ENCODE results near the gene SYTL5. TPM values are rescaled to one million over a fixed set of nuclear protein-coding genes. Genes with fewer than 3 reads are reported as not detected.

Gene SYTL5
- total RNA-seq, 1 donor from 2014 or later: 8.4 TPM

- H3K27me3 Mint-ChIP-seq (ENCODE audit: low read depth, unreplicated experiment): no peaks in the 10 kb centered on the region
- DNase-seq (ENCODE audit: low read depth) (no peak), FAIRE-seq (no peak)
- no peak overlapping the region for H3K27ac ChIP-seq (ENCODE audit: low read depth, low read length)
- H3K4me3 Mint-ChIP-seq (ENCODE audit: unreplicated experiment): no peak overlapping the region
- H3K9me3 ChIP-seq (ENCODE audit: insufficient read depth, low read depth, low read length): no peaks in the 10 kb centered on the region
- H3K9ac ChIP-seq (ENCODE audit: low read length): no peak overlapping the region
- no peaks in the 10 kb centered on the region for H3K36me3 Mint-ChIP-seq (ENCODE audit: low read depth, unreplicated experiment)
- no peak overlapping the region for H3K4me3 ChIP-seq (ENCODE audit: insufficient read depth, low read depth, low read length)
- no peaks in the 10 kb centered on the region for H3K27me3 ChIP-seq (ENCODE audit: insufficient read depth, low read length)
- no peak overlapping the region for H3K4me2 ChIP-seq (ENCODE audit: low read length)
- no peak for TF ChIP-seq EZH2 (IDR thresholded peaks at IDR 0.05; ENCODE audit: insufficient read depth, low read length)
- TF ChIP-seq, protein P1, sequence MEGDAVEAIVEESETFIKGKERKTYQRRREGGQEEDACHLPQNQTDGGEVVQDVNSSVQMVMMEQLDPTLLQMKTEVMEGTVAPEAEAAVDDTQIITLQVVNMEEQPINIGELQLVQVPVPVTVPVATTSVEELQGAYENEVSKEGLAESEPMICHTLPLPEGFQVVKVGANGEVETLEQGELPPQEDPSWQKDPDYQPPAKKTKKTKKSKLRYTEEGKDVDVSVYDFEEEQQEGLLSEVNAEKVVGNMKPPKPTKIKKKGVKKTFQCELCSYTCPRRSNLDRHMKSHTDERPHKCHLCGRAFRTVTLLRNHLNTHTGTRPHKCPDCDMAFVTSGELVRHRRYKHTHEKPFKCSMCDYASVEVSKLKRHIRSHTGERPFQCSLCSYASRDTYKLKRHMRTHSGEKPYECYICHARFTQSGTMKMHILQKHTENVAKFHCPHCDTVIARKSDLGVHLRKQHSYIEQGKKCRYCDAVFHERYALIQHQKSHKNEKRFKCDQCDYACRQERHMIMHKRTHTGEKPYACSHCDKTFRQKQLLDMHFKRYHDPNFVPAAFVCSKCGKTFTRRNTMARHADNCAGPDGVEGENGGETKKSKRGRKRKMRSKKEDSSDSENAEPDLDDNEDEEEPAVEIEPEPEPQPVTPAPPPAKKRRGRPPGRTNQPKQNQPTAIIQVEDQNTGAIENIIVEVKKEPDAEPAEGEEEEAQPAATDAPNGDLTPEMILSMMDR (IDR thresholded peaks at IDR 0.05; ENCODE audit: insufficient read depth, low read depth, low read length): no peak
- H3K4me1 ChIP-seq (ENCODE audit: insufficient read depth, low read length): peaks cover 12% of the 10 kb centered on the region
- peaks cover 22% of the 10 kb centered on the region for H3K4me1 Mint-ChIP-seq (ENCODE audit: low read depth, unreplicated experiment)
- H3K27ac Mint-ChIP-seq (ENCODE audit: unreplicated experiment): peak overlapping the region; percentile 58
- no peak overlapping the region for H2AFZ ChIP-seq (ENCODE audit: low read depth, low read length)
- no peaks in the 10 kb centered on the region for H4K20me1 ChIP-seq (ENCODE audit: insufficient read depth, low read length)
- H3K79me2 ChIP-seq (ENCODE audit: insufficient read depth, low read length): no peaks in the 10 kb centered on the region
- H3K9me3 Mint-ChIP-seq (ENCODE audit: unreplicated experiment): no peaks in the 10 kb centered on the region
- no peaks in the 10 kb centered on the region for H3K36me3 ChIP-seq (ENCODE audit: insufficient read depth, low read length)
Measured at GRCh38 chrX:38050806-38051205, 44.5 kb downstream of the SYTL5 start.

DNA sequence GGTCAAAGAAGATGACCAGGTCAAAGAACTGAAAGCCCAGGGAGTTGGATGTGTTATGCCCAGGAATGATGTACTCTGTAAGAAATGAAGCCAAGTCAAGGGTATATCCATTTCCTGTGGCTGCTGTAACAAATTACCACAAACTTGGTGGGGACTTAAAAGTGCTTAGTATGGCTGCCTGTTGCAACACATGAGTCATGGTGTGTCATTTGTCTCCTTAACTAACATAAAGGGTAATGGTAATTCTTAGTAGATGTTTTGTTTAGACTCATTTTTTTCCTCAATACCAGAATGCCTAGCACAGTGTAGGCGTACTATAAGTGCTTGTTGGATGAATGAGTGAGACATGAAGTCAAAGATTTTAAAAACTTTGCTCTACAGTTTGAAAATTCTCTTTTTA lies 45.7 kb downstream of the SYTL5 start:
- Histone ChIP-seq H3K4me1 (ENCODE audit: insufficient read depth, low read length) (peaks cover 12% of the 10 kb centered on the region), H3K9me3 (ENCODE audit: insufficient read depth, low read depth, low read length) (no peaks in the 10 kb centered on the region), H3K9ac (ENCODE audit: low read length) (peak overlapping the region; percentile 21), H3K79me2 (ENCODE audit: insufficient read depth, low read length) (no peaks in the 10 kb centered on the region), H3K27me3 (ENCODE audit: insufficient read depth, low read length) (no peaks in the 10 kb centered on the region), H4K20me1 (ENCODE audit: insufficient read depth, low read length) (no peaks in the 10 kb centered on the region), H3K36me3 (ENCODE audit: insufficient read depth, low read length) (no peaks in the 10 kb centered on the region), H2AFZ (ENCODE audit: low read depth, low read length) (no peak overlapping the region), H3K27ac (ENCODE audit: low read depth, low read length) (peak overlapping the region; percentile 53), H3K4me3 (ENCODE audit: insufficient read depth, low read depth, low read length) (no peak overlapping the region), H3K4me2 (ENCODE audit: low read length) (peak overlapping the region; percentile 33)
- FAIRE-seq (peak; percentile 96), DNase-seq (ENCODE audit: low read depth) (peak; percentile 96)
- TF ChIP-seq, protein P1 (IDR thresholded peaks at IDR 0.05; ENCODE audit: insufficient read depth, low read depth, low read length): no peak
- TF ChIP-seq EZH2 (IDR thresholded peaks at IDR 0.05; ENCODE audit: insufficient read depth, low read length): no peak
- no peaks in the 10 kb centered on the region for H3K36me3 Mint-ChIP-seq (ENCODE audit: low read depth, unreplicated experiment)
- peaks cover 22% of the 10 kb centered on the region for H3K4me1 Mint-ChIP-seq (ENCODE audit: low read depth, unreplicated experiment)
- H3K9me3 Mint-ChIP-seq (ENCODE audit: unreplicated experiment): no peaks in the 10 kb centered on the region
- no peak overlapping the region for H3K4me3 Mint-ChIP-seq (ENCODE audit: unreplicated experiment)
- H3K27me3 Mint-ChIP-seq (ENCODE audit: low read depth, unreplicated experiment): no peaks in the 10 kb centered on the region
- peak overlapping the region; percentile 92 for H3K27ac Mint-ChIP-seq (ENCODE audit: unreplicated experiment)

DNA sequence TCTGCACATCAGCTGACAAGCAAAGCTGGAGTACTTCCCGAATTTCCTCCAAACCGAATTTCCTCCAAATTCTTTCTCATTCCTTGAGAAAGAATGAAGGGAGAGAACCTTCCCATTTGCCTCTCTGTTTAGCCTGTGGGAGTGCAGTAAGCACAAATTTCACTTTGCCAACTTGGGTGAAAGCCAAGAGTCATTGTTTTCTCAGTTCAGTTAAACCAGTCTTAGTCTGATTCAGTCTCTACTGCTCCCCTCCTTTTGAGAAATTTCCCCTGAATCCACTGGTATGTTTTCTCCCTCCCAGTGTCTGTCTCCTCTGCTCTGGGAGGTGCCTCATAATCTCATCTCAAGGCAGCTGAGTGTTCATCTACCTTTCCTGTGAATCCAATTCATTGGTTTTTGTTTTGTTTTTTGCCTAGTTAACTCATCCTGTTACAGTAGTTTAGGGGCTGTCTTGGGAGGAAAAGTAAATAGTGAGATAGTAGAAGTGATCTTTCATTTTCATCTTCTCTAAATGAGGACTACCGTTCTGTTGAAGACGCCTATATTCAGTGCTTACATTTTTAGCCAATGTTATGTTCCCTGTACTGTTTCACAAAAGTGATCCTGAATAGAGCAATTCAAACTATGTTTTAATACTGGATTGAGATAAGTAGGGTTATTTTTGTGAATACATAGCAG lies 49.0 kb downstream of the SYTL5 start:
- Mint-ChIP-seq H3K36me3 (ENCODE audit: low read depth, unreplicated experiment) (no peaks in the 10 kb centered on the region), H3K27ac (ENCODE audit: unreplicated experiment) (peak overlapping the region; percentile 86), H3K27me3 (ENCODE audit: low read depth, unreplicated experiment) (no peaks in the 10 kb centered on the region), H3K9me3 (ENCODE audit: unreplicated experiment) (no peaks in the 10 kb centered on the region), H3K4me3 (ENCODE audit: unreplicated experiment) (no peak overlapping the region), H3K4me1 (ENCODE audit: low read depth, unreplicated experiment) (peaks cover 24% of the 10 kb centered on the region)
- H3K9ac ChIP-seq (ENCODE audit: low read length): peak overlapping the region; percentile 31
- H2AFZ ChIP-seq (ENCODE audit: low read depth, low read length): no peak overlapping the region
- no peaks in the 10 kb centered on the region for H3K79me2 ChIP-seq (ENCODE audit: insufficient read depth, low read length)
- no peak overlapping the region for H3K4me3 ChIP-seq (ENCODE audit: insufficient read depth, low read depth, low read length)
- FAIRE-seq (peak; percentile 98), DNase-seq (ENCODE audit: low read depth) (peak; percentile 76)
- TF ChIP-seq, protein P1 (IDR thresholded peaks at IDR 0.05; ENCODE audit: insufficient read depth, low read depth, low read length): no peak
- TF ChIP-seq EZH2 (IDR thresholded peaks at IDR 0.05; ENCODE audit: insufficient read depth, low read length): no peak
- no peaks in the 10 kb centered on the region for H3K36me3 ChIP-seq (ENCODE audit: insufficient read depth, low read length)
- peaks cover 12% of the 10 kb centered on the region for H3K4me1 ChIP-seq (ENCODE audit: insufficient read depth, low read length)
- H3K27me3 ChIP-seq (ENCODE audit: insufficient read depth, low read length): no peaks in the 10 kb centered on the region
- H3K27ac ChIP-seq (ENCODE audit: low read depth, low read length): peak overlapping the region; percentile 33
- peak overlapping the region; percentile 54 for H3K4me2 ChIP-seq (ENCODE audit: low read length)
- H4K20me1 ChIP-seq (ENCODE audit: insufficient read depth, low read length): no peaks in the 10 kb centered on the region
- no peaks in the 10 kb centered on the region for H3K9me3 ChIP-seq (ENCODE audit: insufficient read depth, low read depth, low read length)
